Neural cell (in vitro differentiated cells): ENCODE data around the gene ITGA3. TPM values are rescaled to one million over a fixed set of nuclear protein-coding genes. Genes with fewer than 3 reads are reported as not detected.
A peak's percentile ranks its signal among the peaks of the same experiment; 100 is the strongest.

Experiments used
- H2AFZ ChIP-seq: fragments of 200-600, 300-800 bp; sonication (generic), shearing (Covaris generic); 2 replicates; pipeline ENCODE4 v1.6.0; 2014; ENCODE audit warnings: low read depth, mild to moderate bottlenecking, antibody characterized with exemption, low read length, moderate library complexity
- H3F3A ChIP-seq: fragments of 200-600 bp; shearing (Covaris generic); 2 replicates; pipeline ENCODE4 v1.6.1; 2016; ENCODE audit warnings: mild to moderate bottlenecking, moderate library complexity, mixed read lengths, antibody characterized with exemption, low read length; ENCODE audit not compliant: insufficient read depth, poor library complexity, severe bottlenecking
- H3K27ac ChIP-seq: fragments of 200-600, 300-800 bp; sonication (generic), shearing (Covaris generic); 2 replicates; pipeline ENCODE4 v1.5.1; 2014; ENCODE audit warnings: mild to moderate bottlenecking, low read length, moderate library complexity
- H3K27me3 ChIP-seq: fragments of 300-800, 200-600 bp; sonication (generic), shearing (Covaris generic); 2 replicates; pipeline ENCODE4 v1.6.0; 2014; ENCODE audit warnings: mild to moderate bottlenecking, low read depth, low read length, moderate library complexity; ENCODE audit not compliant: insufficient read depth
- H3K36me3 ChIP-seq: fragments of 300-800, 200-600 bp; sonication (generic), shearing (Covaris generic); 2 replicates; pipeline ENCODE4 v1.5.1; 2014; ENCODE audit warnings: mild to moderate bottlenecking, antibody characterized with exemption, low read length, moderate library complexity; ENCODE audit not compliant: insufficient read depth
- H3K4me2 ChIP-seq: fragments of 300-800, 200-600 bp; sonication (generic), shearing (Covaris generic); 2 replicates; pipeline ENCODE4 v1.6.0; 2014; ENCODE audit warnings: mild to moderate bottlenecking, low read length
- H3K4me3 ChIP-seq: fragments of 300-800, 200-600 bp; sonication (generic), shearing (Covaris generic); 2 replicates; pipeline ENCODE4 v1.5.1; 2014; ENCODE audit warnings: mild to moderate bottlenecking, low read length, moderate library complexity
- H3K79me2 ChIP-seq: fragments of 200-600 bp; shearing (Covaris generic); replicated peaks from 2 replicates; pipeline ENCODE4 v1.6.0; 2014; ENCODE audit warnings: mild to moderate bottlenecking, low read length, moderate library complexity; ENCODE audit not compliant: insufficient read depth
- H3K9ac ChIP-seq: fragments of 300-800, 200-600 bp; sonication (generic), shearing (Covaris generic); 2 replicates; pipeline ENCODE4 v1.6.1; 2016; ENCODE audit warnings: mild to moderate bottlenecking, low read length, mixed read lengths
- H3K9me2 ChIP-seq: fragments of 200-600 bp; shearing (Covaris generic); 2 replicates; pipeline ENCODE4 v1.6.1; 2016; ENCODE audit warnings: mild to moderate bottlenecking, low read length, mixed read lengths; ENCODE audit not compliant: insufficient read depth
- H3K9me3 ChIP-seq: fragments of 200-600, 300-800 bp; sonication (generic), shearing (Covaris generic); 2 replicates; pipeline ENCODE4 v1.6.1; 2016; ENCODE audit warnings: mild to moderate bottlenecking, mixed run types, low read length, moderate library complexity, mixed read lengths
- H4K20me1 ChIP-seq: fragments of 200-600 bp; shearing (Covaris generic); 2 replicates; pipeline ENCODE4 v1.6.1; 2016; ENCODE audit warnings: mild to moderate bottlenecking, mixed run types; ENCODE audit not compliant: insufficient read depth
- EP300 ChIP-seq: fragments of 450-650 bp; conservative IDR thresholded peaks from 2 replicates; pipeline ENCODE4 v1.6.1; 2014; ENCODE audit warnings: antibody characterized with exemption, mild to moderate bottlenecking, moderate library complexity; ENCODE audit not compliant: poor library complexity, severe bottlenecking
- EZH2 ChIP-seq: fragments of 200-600, 300-800 bp; shearing (Covaris generic), sonication (generic); IDR thresholded peaks from 2 replicates; pipeline ENCODE4 v1.6.1; 2014; ENCODE audit warnings: antibody characterized with exemption, low read length, borderline replicate concordance, mild to moderate bottlenecking; ENCODE audit not compliant: insufficient read depth, poor library complexity, severe bottlenecking
- MXI1 ChIP-seq: fragments of 450-650 bp; conservative IDR thresholded peaks from 2 replicates; pipeline ENCODE4 v1.6.1; 2014; ENCODE audit warnings: antibody characterized with exemption, mild to moderate bottlenecking; ENCODE audit not compliant: poor library complexity, severe bottlenecking
- POLR2AphosphoS5 ChIP-seq: IDR thresholded peaks from 2 replicates; pipeline ENCODE4 v1.6.1; 2012
- RAD21 ChIP-seq: fragments of 450-650 bp; conservative IDR thresholded peaks from 2 replicates; pipeline ENCODE4 v1.6.1; 2014; ENCODE audit warnings: antibody characterized with exemption, mild to moderate bottlenecking, moderate library complexity
- SMC3 ChIP-seq: fragments of 450-650 bp; conservative IDR thresholded peaks from 2 replicates; pipeline ENCODE4 v1.6.1; 2014; ENCODE audit warnings: antibody characterized with exemption, mild to moderate bottlenecking, moderate library complexity; ENCODE audit not compliant: poor library complexity
- TAF1 ChIP-seq: IDR thresholded peaks from 2 replicates; pipeline ENCODE4 v1.6.1; 2012; ENCODE audit warnings: low read depth
- polyA plus RNA-seq: library from polyadenylated mRNA; depleted of rRNA; stranded (reverse); fragments of >200 nt; gene quantifications from 2 replicates; pipeline ENCODE4 v1.2.3, GENCODE V29; 2014
- TF ChIP-seq, protein P1 (sequence below): fragments of 450-650 bp; IDR thresholded peaks from 2 replicates; pipeline ENCODE4 v1.5.1; 2014; ENCODE audit warnings: antibody characterized with exemption, mild to moderate bottlenecking, moderate library complexity; ENCODE audit not compliant: poor library complexity, severe bottlenecking
- TF ChIP-seq, protein P2 (sequence below): IDR thresholded peaks from 2 replicates; pipeline ENCODE4 v1.6.1; 2012; ENCODE audit warnings: borderline replicate concordance

The ITGA3 gene
- polyA plus RNA-seq, 1 donor from 2014 or later, result 33.0 TPM

DNA sequence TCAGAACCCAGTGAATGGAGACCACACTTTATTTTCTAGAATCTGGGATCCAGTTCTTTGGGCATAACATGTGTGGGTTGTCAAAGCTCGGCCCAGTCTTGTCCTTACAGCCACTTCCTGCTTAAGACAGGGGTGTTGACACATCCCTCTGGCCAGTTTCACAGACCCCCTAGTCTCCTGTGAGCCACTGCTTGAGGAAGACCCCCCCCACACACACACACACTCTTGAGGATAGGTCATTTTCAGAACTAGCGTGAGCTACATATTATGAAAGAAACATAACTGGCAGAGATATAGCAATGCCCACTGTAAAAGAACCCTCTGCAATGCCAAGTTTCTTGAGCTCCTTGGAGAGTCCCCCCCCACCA, 36.0 kb downstream of the ITGA3 start:
- Histone ChIP-seq H3K9ac (no peak overlapping the region), H3K4me2 (no peak overlapping the region), H2AFZ (no peak overlapping the region), H3K9me3 (no peaks in the 10 kb centered on the region), H3K36me3 (no peaks in the 10 kb centered on the region), H3K4me3 (no peak overlapping the region), H3K27ac (no peak overlapping the region), H3K27me3 (no peaks in the 10 kb centered on the region), H3K79me2 (peaks cover 9% of the 10 kb centered on the region), H3K9me2 (no peaks in the 10 kb centered on the region), H3F3A (no peaks in the 10 kb centered on the region), H4K20me1 (no peaks in the 10 kb centered on the region)
- TF ChIP-seq POLR2AphosphoS5 (no peak), TAF1 (no peak), EZH2 (no peak), SMC3 (no peak), RAD21 (no peak), EP300 (no peak), MXI1 (no peak)
- TF ChIP-seq, protein P1, sequence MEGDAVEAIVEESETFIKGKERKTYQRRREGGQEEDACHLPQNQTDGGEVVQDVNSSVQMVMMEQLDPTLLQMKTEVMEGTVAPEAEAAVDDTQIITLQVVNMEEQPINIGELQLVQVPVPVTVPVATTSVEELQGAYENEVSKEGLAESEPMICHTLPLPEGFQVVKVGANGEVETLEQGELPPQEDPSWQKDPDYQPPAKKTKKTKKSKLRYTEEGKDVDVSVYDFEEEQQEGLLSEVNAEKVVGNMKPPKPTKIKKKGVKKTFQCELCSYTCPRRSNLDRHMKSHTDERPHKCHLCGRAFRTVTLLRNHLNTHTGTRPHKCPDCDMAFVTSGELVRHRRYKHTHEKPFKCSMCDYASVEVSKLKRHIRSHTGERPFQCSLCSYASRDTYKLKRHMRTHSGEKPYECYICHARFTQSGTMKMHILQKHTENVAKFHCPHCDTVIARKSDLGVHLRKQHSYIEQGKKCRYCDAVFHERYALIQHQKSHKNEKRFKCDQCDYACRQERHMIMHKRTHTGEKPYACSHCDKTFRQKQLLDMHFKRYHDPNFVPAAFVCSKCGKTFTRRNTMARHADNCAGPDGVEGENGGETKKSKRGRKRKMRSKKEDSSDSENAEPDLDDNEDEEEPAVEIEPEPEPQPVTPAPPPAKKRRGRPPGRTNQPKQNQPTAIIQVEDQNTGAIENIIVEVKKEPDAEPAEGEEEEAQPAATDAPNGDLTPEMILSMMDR, result no peak

DNA sequence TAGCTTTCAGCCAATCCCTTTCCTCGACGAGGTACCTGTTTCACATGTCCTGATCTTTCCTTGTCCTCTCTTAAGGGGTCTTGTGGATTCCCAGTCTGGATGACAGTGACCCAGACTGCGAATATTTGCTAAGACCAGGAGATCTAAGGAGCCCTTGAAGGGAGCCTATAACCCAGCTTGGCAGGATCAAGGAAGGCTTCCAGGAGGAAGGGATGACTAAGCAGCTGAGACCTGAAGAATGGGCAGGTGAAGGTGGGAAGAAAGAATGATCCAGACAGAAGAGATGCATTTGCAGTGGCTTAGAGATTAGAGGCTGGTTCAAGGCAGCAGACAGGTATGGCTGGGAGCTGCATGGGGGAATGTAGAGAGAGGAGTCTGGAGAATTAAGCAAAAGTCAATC, 37.3 kb downstream of the ITGA3 start:
- H3K27ac ChIP-seq, result no peak overlapping the region
- H3K9me3 ChIP-seq, result no peaks in the 10 kb centered on the region
- H3K27me3 ChIP-seq, result no peaks in the 10 kb centered on the region
- no peaks in the 10 kb centered on the region for H4K20me1 ChIP-seq
- H3K4me3 ChIP-seq, result no peak overlapping the region
- no peak overlapping the region for H2AFZ ChIP-seq
- no peak overlapping the region for H3K9ac ChIP-seq
- H3K79me2 ChIP-seq, result peaks cover 9% of the 10 kb centered on the region
- no peaks in the 10 kb centered on the region for H3K36me3 ChIP-seq
- H3K4me2 ChIP-seq, result no peak overlapping the region
- TF ChIP-seq SMC3, result no peak
- TF ChIP-seq RAD21, result no peak
- no peak for TF ChIP-seq EZH2
- H3F3A ChIP-seq, result no peaks in the 10 kb centered on the region
- H3K9me2 ChIP-seq, result no peaks in the 10 kb centered on the region

DNA sequence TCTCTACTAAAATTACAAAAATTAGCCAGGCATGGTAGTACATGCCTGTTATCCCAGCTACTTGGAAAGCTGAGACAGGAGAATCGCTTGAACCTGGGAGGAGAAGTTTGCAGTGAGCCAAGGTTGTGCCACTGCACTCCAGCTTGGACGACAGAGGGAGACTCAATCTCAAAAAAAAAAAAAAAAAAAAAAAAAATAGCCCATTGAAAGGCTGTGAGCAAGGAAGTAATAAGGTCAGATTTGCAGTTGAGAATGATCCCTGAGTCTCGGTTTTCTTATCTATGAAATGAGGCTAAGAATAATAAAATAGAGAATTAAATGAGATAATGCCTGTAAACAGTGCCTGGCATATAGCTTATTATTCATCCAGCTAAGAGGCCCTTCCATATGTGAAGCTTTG, 37.9 kb downstream of the ITGA3 start:
- Histone ChIP-seq H3K4me2 (peak overlapping the region; percentile 91), H2AFZ (peak overlapping the region; percentile 15), H3K27ac (peak overlapping the region; percentile 83), H3K79me2 (peaks cover 9% of the 10 kb centered on the region), H3K9me3 (no peaks in the 10 kb centered on the region), H3K9me2 (no peaks in the 10 kb centered on the region), H3F3A (no peaks in the 10 kb centered on the region), H3K4me3 (peak overlapping the region; percentile 97), H4K20me1 (no peaks in the 10 kb centered on the region), H3K36me3 (no peaks in the 10 kb centered on the region), H3K9ac (peak overlapping the region; percentile 66), H3K27me3 (no peaks in the 10 kb centered on the region)
- TF ChIP-seq, protein P1, result no peak
- TF ChIP-seq RAD21 (no peak), SMC3 (no peak), TAF1 (no peak), POLR2AphosphoS5 (no peak), EP300 (no peak), EZH2 (no peak), MXI1 (no peak)
- TF ChIP-seq, protein P2, sequence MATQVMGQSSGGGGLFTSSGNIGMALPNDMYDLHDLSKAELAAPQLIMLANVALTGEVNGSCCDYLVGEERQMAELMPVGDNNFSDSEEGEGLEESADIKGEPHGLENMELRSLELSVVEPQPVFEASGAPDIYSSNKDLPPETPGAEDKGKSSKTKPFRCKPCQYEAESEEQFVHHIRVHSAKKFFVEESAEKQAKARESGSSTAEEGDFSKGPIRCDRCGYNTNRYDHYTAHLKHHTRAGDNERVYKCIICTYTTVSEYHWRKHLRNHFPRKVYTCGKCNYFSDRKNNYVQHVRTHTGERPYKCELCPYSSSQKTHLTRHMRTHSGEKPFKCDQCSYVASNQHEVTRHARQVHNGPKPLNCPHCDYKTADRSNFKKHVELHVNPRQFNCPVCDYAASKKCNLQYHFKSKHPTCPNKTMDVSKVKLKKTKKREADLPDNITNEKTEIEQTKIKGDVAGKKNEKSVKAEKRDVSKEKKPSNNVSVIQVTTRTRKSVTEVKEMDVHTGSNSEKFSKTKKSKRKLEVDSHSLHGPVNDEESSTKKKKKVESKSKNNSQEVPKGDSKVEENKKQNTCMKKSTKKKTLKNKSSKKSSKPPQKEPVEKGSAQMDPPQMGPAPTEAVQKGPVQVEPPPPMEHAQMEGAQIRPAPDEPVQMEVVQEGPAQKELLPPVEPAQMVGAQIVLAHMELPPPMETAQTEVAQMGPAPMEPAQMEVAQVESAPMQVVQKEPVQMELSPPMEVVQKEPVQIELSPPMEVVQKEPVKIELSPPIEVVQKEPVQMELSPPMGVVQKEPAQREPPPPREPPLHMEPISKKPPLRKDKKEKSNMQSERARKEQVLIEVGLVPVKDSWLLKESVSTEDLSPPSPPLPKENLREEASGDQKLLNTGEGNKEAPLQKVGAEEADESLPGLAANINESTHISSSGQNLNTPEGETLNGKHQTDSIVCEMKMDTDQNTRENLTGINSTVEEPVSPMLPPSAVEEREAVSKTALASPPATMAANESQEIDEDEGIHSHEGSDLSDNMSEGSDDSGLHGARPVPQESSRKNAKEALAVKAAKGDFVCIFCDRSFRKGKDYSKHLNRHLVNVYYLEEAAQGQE, result no peak
